ENCODE measurements around the gene PDZRN3. TPM values are rescaled to one million over a fixed set of nuclear protein-coding genes. Genes with fewer than 3 reads are reported as not detected.
A peak's percentile ranks its signal among the peaks of the same experiment; 100 is the strongest.

Gene PDZRN3
- total and polyA plus RNA-seq, 2 experiments from 2014 or later = 7.5 to 14.0 TPM

- TF ChIP-seq ZNF462 (CRISPR knock-in tag; IDR thresholded peaks at IDR 0.05) = no peak
- no peak for TF ChIP-seq CREB1 (CRISPR knock-in tag; IDR thresholded peaks at IDR 0.05; ENCODE audit: low read depth)
- no peak for TF ChIP-seq POLR2AphosphoS5 (IDR thresholded peaks at IDR 0.05; ENCODE audit: low read depth)
- no peak for TF ChIP-seq NANOG (IDR thresholded peaks at IDR 0.05; ENCODE audit: borderline replicate concordance)
- TF ChIP-seq EZH2 (IDR thresholded peaks at IDR 0.05; ENCODE audit: low read depth, unreplicated experiment) = no peak
- TF ChIP-seq EZH2phosphoT487 (IDR thresholded peaks at IDR 0.05; ENCODE audit: unreplicated experiment) = no peak
- no peak for TF ChIP-seq ZNF331 (CRISPR knock-in tag; IDR thresholded peaks at IDR 0.05; ENCODE audit: low read depth)
- TF ChIP-seq JUNB (IDR thresholded peaks at IDR 0.05; ENCODE audit: unreplicated experiment) = no peak
- TF ChIP-seq STAT1 (IDR thresholded peaks at IDR 0.05; ENCODE audit: unreplicated experiment) = no peak
Observed at GRCh38 chr3:73503781-73504180, 121.0 kb downstream of the PDZRN3 start (continued).

- H3K4me3 Mint-ChIP-seq = no peak overlapping the region
- Histone ChIP-seq H4K20me1 (replicated peaks; ENCODE audit: insufficient read depth) (no peaks in the 10 kb centered on the region), H3K4me3 (no peak overlapping the region), H3F3A (replicated peaks; ENCODE audit: low read depth) (no peaks in the 10 kb centered on the region), H3K27ac (ENCODE audit: low read depth) (no peak overlapping the region), H3K79me2 (replicated peaks; ENCODE audit: insufficient read depth) (no peaks in the 10 kb centered on the region), H3K36me3 (ENCODE audit: insufficient read depth) (no peaks in the 10 kb centered on the region), H3K4me2 (no peak overlapping the region), H3K4me1 (ENCODE audit: insufficient read depth) (no peaks in the 10 kb centered on the region), H2AFZ (no peak overlapping the region), H3K27me3 (ENCODE audit: insufficient read depth) (no peaks in the 10 kb centered on the region), H3K9me2 (ENCODE audit: insufficient read depth) (no peaks in the 10 kb centered on the region)
- H3K27ac Mint-ChIP-seq = no peak overlapping the region
- no peaks in the 10 kb centered on the region for H3K27me3 Mint-ChIP-seq (ENCODE audit: insufficient read depth, low read depth, poor library complexity)
- TF ChIP-seq CTCF (conservative IDR thresholded peaks at IDR 0.05; ENCODE audit: low read depth in 2 of 2) (peak; percentile 97), STAT1 (IDR thresholded peaks at IDR 0.05; ENCODE audit: unreplicated experiment) (no peak), ZNF331 (CRISPR knock-in tag; IDR thresholded peaks at IDR 0.05; ENCODE audit: low read depth) (no peak)
- DNase-seq (ENCODE audit: low spot score) (peak; percentile 86), ATAC-seq (peak; percentile 90)
- no peaks in the 10 kb centered on the region for H3K9me3 Mint-ChIP-seq
- peaks cover 6% of the 10 kb centered on the region; the same call in 1 of the 3 replicates for H3K4me1 Mint-ChIP-seq
- H3K36me3 Mint-ChIP-seq (ENCODE audit: low read depth) = no peaks in the 10 kb centered on the region
Observed at GRCh38 chr3:73502609-73503583, 121.8 kb downstream of the PDZRN3 start.
